GM12873 (cell line): Measurements from ENCODE around the gene XPNPEP2.

Experiments
- CTCF ChIP-seq: IDR thresholded peaks from 2 replicates; pipeline ENCODE4 v1.5.1; 2012; ENCODE audit warnings: low read depth, mild to moderate bottlenecking, moderate library complexity, low read length, control low read depth; ENCODE audit not compliant: insufficient read depth; ENCODE audit errors: missing control alignments

The XPNPEP2 gene

GRCh38 chrX:129696463-129697155 lies 42.2 kb upstream of the XPNPEP2 start:
- TF ChIP-seq CTCF = no peak

- TF ChIP-seq CTCF = no peak
Measured at GRCh38 chrX:129697204-129697829, 41.5 kb upstream of the XPNPEP2 start.

- no peak for TF ChIP-seq CTCF
Measured at GRCh38 chrX:129698150-129698549, 40.6 kb upstream of the XPNPEP2 start.

GRCh38 chrX:129700536-129700935 lies 38.2 kb upstream of the XPNPEP2 start:
- TF ChIP-seq CTCF = no peak

- TF ChIP-seq CTCF = no peak
Measured at GRCh38 chrX:129701624-129702069, 37.1 kb upstream of the XPNPEP2 start.

GRCh38 chrX:129704491-129704890 lies 34.3 kb upstream of the XPNPEP2 start:
- no peak for TF ChIP-seq CTCF

- TF ChIP-seq CTCF = no peak
Measured at GRCh38 chrX:129705377-129705925, 33.3 kb upstream of the XPNPEP2 start.
